ENCODE results near the gene ARHGAP19.

ARHGAP19 gene

GRCh38 chr10:97256356-97256755 lies 36.1 kb downstream of the ARHGAP19 start:
- Histone ChIP-seq H2AFZ (ENCODE audit: insufficient read depth, low read length, poor library complexity) (no peak overlapping the region), H3K23ac (ENCODE audit: low read length) (no peak overlapping the region), H3K4me3 (ENCODE audit: low read depth, low read length) (no peak overlapping the region), H4K12ac (ENCODE audit: low read depth, low read length) (no peak overlapping the region), H3K4me2 (ENCODE audit: low read length) (no peak overlapping the region), H4K91ac (ENCODE audit: low read depth, low read length) (no peak overlapping the region), H3K9me3 (ENCODE audit: insufficient read depth, low read depth, low read length) (no peaks in the 10 kb centered on the region), H3K79me2 (ENCODE audit: control insufficient read depth, insufficient read depth, low read length, poor library complexity) (no peaks in the 10 kb centered on the region), H2BK12ac (ENCODE audit: low read length) (no peak overlapping the region), H3K27ac (ENCODE audit: low read depth, low read length) (no peak overlapping the region), H3K4me1 (ENCODE audit: control insufficient read depth in 1 of 2, insufficient read depth in 2 of 2, low read length in 2 of 2) (no peaks in the 10 kb centered on the region), H3K18ac (ENCODE audit: low read length) (no peak overlapping the region), H3K36me3 (ENCODE audit: control insufficient read depth in 1 of 2, insufficient read depth in 2 of 2, low read length in 2 of 2) (peaks cover 1 to 3% of the 10 kb centered on the region in 2 experiments), H4K8ac (ENCODE audit: low read depth, low read length) (no peak overlapping the region), H3K27me3 (ENCODE audit: insufficient read depth, low read length) (no peaks in the 10 kb centered on the region), H3K14ac (ENCODE audit: low read length) (no peak overlapping the region), H2AK5ac (ENCODE audit: low read length) (no peak overlapping the region), H3K9ac (ENCODE audit: low read length) (no peak overlapping the region), H3K79me1 (ENCODE audit: low read length) (no peaks in the 10 kb centered on the region), H2BK5ac (ENCODE audit: low read depth, low read length, poor library complexity) (no peak overlapping the region), H2BK120ac (ENCODE audit: insufficient read depth, low read length, poor library complexity) (no peak overlapping the region), H3K4ac (ENCODE audit: low read depth, low read length) (no peak overlapping the region)
- no CpG with 5 or more reads among the region's 1 CpG for WGBS (ENCODE audit: extremely low coverage, insufficient coverage, insufficient read length)
- no peak for DNase-seq

GRCh38 chr10:97255512-97256293 lies 36.7 kb downstream of the ARHGAP19 start:
- Histone ChIP-seq H3K23ac (ENCODE audit: low read length) (no peak overlapping the region), H2AK5ac (ENCODE audit: low read length) (no peak overlapping the region), H4K91ac (ENCODE audit: low read depth, low read length) (no peak overlapping the region), H4K8ac (ENCODE audit: low read depth, low read length) (no peak overlapping the region), H3K4me1 (ENCODE audit: control insufficient read depth in 1 of 2, insufficient read depth in 2 of 2, low read length in 2 of 2) (no peaks in the 10 kb centered on the region), H3K4me2 (ENCODE audit: low read length) (no peak overlapping the region), H3K9ac (ENCODE audit: low read length) (no peak overlapping the region), H3K36me3 (ENCODE audit: control insufficient read depth in 1 of 2, insufficient read depth in 2 of 2, low read length in 2 of 2) (peaks cover 1 to 3% of the 10 kb centered on the region in 2 experiments), H2AFZ (ENCODE audit: insufficient read depth, low read length, poor library complexity) (no peak overlapping the region), H3K79me2 (ENCODE audit: control insufficient read depth, insufficient read depth, low read length, poor library complexity) (no peaks in the 10 kb centered on the region), H3K27me3 (ENCODE audit: insufficient read depth, low read length) (no peaks in the 10 kb centered on the region), H3K27ac (ENCODE audit: low read depth, low read length) (no peak overlapping the region), H4K12ac (ENCODE audit: low read depth, low read length) (no peak overlapping the region), H3K79me1 (ENCODE audit: low read length) (no peaks in the 10 kb centered on the region), H3K4me3 (ENCODE audit: low read depth, low read length) (no peak overlapping the region), H3K18ac (ENCODE audit: low read length) (no peak overlapping the region), H3K9me3 (ENCODE audit: insufficient read depth, low read depth, low read length) (no peaks in the 10 kb centered on the region), H2BK120ac (ENCODE audit: insufficient read depth, low read length, poor library complexity) (no peak overlapping the region), H3K14ac (ENCODE audit: low read length) (no peak overlapping the region), H2BK5ac (ENCODE audit: low read depth, low read length, poor library complexity) (no peak overlapping the region), H2BK12ac (ENCODE audit: low read length) (no peak overlapping the region), H3K4ac (ENCODE audit: low read depth, low read length) (no peak overlapping the region)
- no CpG with 5 or more reads among the region's 5 CpGs for WGBS (ENCODE audit: extremely low coverage, insufficient coverage, insufficient read length)
- DNase-seq = no peak

DNA sequence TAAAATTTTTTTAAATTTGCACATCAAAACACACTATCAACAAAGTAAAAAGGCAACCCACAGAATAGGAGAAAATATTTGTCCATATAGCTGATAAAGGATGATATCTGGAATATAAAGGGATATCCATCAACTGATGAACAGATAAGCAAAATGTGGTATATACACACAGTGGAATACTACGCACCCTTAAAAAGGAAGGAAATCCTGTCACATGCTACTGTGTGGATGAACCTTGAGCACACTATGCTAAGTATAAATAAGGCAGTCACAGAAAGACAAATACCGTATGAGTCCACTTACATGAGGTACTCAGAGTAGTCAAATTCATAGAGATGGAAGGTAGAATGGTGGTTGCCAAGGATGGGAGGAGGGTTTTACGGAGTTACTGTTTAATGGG lies 37.7 kb downstream of the ARHGAP19 start:
- DNase-seq = no peak
- no peak overlapping the region for H2AK5ac ChIP-seq (ENCODE audit: low read length)

DNA sequence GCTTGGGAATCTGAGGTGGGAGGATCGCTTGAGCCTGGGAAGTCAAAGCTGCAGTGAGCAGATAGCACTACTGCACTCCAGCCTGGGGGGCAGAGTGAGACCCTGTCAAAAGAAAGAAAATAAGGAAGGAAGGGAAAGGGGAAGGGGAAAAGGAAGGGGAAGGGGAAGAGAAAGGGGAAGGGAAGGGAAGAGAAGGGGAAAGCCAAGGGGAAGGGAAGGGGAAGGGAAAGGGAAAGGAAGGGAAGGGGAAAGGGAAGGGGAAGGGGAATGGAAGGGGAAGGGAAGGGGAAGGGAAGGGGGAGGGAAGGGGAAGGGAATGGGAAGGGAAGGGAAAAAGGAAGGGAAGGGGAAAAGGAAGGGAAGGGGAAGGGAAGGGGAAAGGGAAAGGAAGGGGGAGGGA lies 41.5 kb downstream of the ARHGAP19 start:
- Histone ChIP-seq H3K27ac (ENCODE audit: low read depth, low read length) (no peak overlapping the region), H3K9ac (ENCODE audit: low read length) (no peak overlapping the region), H4K91ac (ENCODE audit: low read depth, low read length) (no peak overlapping the region), H3K27me3 (ENCODE audit: insufficient read depth, low read length) (no peaks in the 10 kb centered on the region), H3K14ac (ENCODE audit: low read length) (no peak overlapping the region), H3K36me3 (ENCODE audit: control insufficient read depth in 1 of 2, insufficient read depth in 2 of 2, low read length in 2 of 2) (peaks cover 0 to 1% of the 10 kb centered on the region in 2 experiments), H2BK120ac (ENCODE audit: insufficient read depth, low read length, poor library complexity) (no peak overlapping the region), H2BK5ac (ENCODE audit: low read depth, low read length, poor library complexity) (no peak overlapping the region), H3K4me1 (ENCODE audit: control insufficient read depth in 1 of 2, insufficient read depth in 2 of 2, low read length in 2 of 2) (no peaks in the 10 kb centered on the region), H3K18ac (ENCODE audit: low read length) (no peak overlapping the region), H2AK5ac (ENCODE audit: low read length) (no peak overlapping the region), H3K23ac (ENCODE audit: low read length) (no peak overlapping the region), H3K79me2 (ENCODE audit: control insufficient read depth, insufficient read depth, low read length, poor library complexity) (no peaks in the 10 kb centered on the region), H4K12ac (ENCODE audit: low read depth, low read length) (no peak overlapping the region), H2BK12ac (ENCODE audit: low read length) (no peak overlapping the region), H3K4me2 (ENCODE audit: low read length) (no peak overlapping the region), H4K8ac (ENCODE audit: low read depth, low read length) (no peak overlapping the region), H3K79me1 (ENCODE audit: low read length) (no peaks in the 10 kb centered on the region), H2AFZ (ENCODE audit: insufficient read depth, low read length, poor library complexity) (no peak overlapping the region), H3K4ac (ENCODE audit: low read depth, low read length) (no peak overlapping the region), H3K9me3 (ENCODE audit: insufficient read depth, low read depth, low read length) (no peaks in the 10 kb centered on the region), H3K4me3 (ENCODE audit: low read depth, low read length) (no peak overlapping the region)
- DNase-seq = no peak
- no CpG with 5 or more reads among the region's 1 CpG for WGBS (ENCODE audit: extremely low coverage, insufficient coverage, insufficient read length)

More for the DNA sequence above, 37.7 kb downstream of the ARHGAP19 start:
- Histone ChIP-seq H3K18ac (ENCODE audit: low read length) (no peak overlapping the region), H3K79me2 (ENCODE audit: control insufficient read depth, insufficient read depth, low read length, poor library complexity) (no peaks in the 10 kb centered on the region), H2BK120ac (ENCODE audit: insufficient read depth, low read length, poor library complexity) (no peak overlapping the region), H3K9ac (ENCODE audit: low read length) (no peak overlapping the region), H3K4ac (ENCODE audit: low read depth, low read length) (no peak overlapping the region), H3K79me1 (ENCODE audit: low read length) (no peaks in the 10 kb centered on the region), H3K9me3 (ENCODE audit: insufficient read depth, low read depth, low read length) (no peaks in the 10 kb centered on the region), H3K14ac (ENCODE audit: low read length) (no peak overlapping the region), H3K23ac (ENCODE audit: low read length) (no peak overlapping the region), H2BK5ac (ENCODE audit: low read depth, low read length, poor library complexity) (no peak overlapping the region), H2AFZ (ENCODE audit: insufficient read depth, low read length, poor library complexity) (no peak overlapping the region), H3K36me3 (ENCODE audit: control insufficient read depth in 1 of 2, insufficient read depth in 2 of 2, low read length in 2 of 2) (peaks cover 1 to 3% of the 10 kb centered on the region in 2 experiments), H3K27me3 (ENCODE audit: insufficient read depth, low read length) (no peaks in the 10 kb centered on the region), H2BK12ac (ENCODE audit: low read length) (no peak overlapping the region), H4K91ac (ENCODE audit: low read depth, low read length) (no peak overlapping the region), H3K4me2 (ENCODE audit: low read length) (no peak overlapping the region), H4K12ac (ENCODE audit: low read depth, low read length) (no peak overlapping the region), H3K27ac (ENCODE audit: low read depth, low read length) (no peak overlapping the region), H3K4me3 (ENCODE audit: low read depth, low read length) (no peak overlapping the region), H4K8ac (ENCODE audit: low read depth, low read length) (no peak overlapping the region), H3K4me1 (ENCODE audit: control insufficient read depth in 1 of 2, insufficient read depth in 2 of 2, low read length in 2 of 2) (no peaks in the 10 kb centered on the region)
- no CpG with 5 or more reads among the region's 3 CpGs for WGBS (ENCODE audit: extremely low coverage, insufficient coverage, insufficient read length)

Measured in trophoblast cell (in vitro differentiated cells and primary cell).